Activated CD4-positive, alpha-beta T cell treated with anti-CD3 and anti-CD28 coated beads, Interleukin-2, amount 10 ng/mL, durations not matched to agents 7 days and 5 days (primary cell): ENCODE data around the gene PTPRM. TPM values are rescaled to one million over a fixed set of nuclear protein-coding genes. Genes with fewer than 3 reads are reported as not detected.

Source experiments
- CTCF ChIA-PET: fragments of 350-600 bp; sonication (Branson Sonifier 250); formaldehyde crosslinking; loops from one replicate; lab custom pipeline; 2021; ENCODE audit warnings: antibody characterized with exemption; lab: Charles Lee
- POLR2A ChIA-PET: fragments of 350-600 bp; sonication (Branson Sonifier 250); formaldehyde crosslinking; loops from one replicate; lab custom pipeline; 2021; ENCODE audit warnings: antibody characterized with exemption; lab: Charles Lee
- DNase-seq: peaks from one replicate; pipeline ENCODE4 v3.0.0-alpha.2; 2020
- H3K27ac Mint-ChIP-seq: one replicate; pipeline ENCODE4 v1.8.0; 2021; ENCODE audit warnings: mild to moderate bottlenecking, moderate library complexity, mixed read lengths
- H3K27me3 Mint-ChIP-seq: one replicate; pipeline ENCODE4 v1.8.0; 2021; ENCODE audit warnings: mixed read lengths
- H3K36me3 Mint-ChIP-seq: one replicate; pipeline ENCODE4 v1.8.0; 2021; ENCODE audit warnings: low read depth, mixed read lengths
- H3K4me1 Mint-ChIP-seq: one replicate; pipeline ENCODE4 v1.8.0; 2021; ENCODE audit warnings: mixed read lengths
- H3K4me3 Mint-ChIP-seq: one replicate; pipeline ENCODE4 v1.8.0; 2021; ENCODE audit warnings: mild to moderate bottlenecking, moderate library complexity, mixed read lengths
- H3K9me3 Mint-ChIP-seq: one replicate; pipeline ENCODE4 v1.8.0; 2021; ENCODE audit warnings: mixed read lengths
- total RNA-seq, 2 experiments: library from RNA; stranded (reverse); gene quantifications; one replicate each; pipeline ENCODE4 v1.2.3, GENCODE V29; 2021

PTPRM gene
- total RNA-seq, 2 experiments from 2014 or later, result 5.1 to 10.5 TPM

- no peaks in the 10 kb centered on the region for H3K27me3 Mint-ChIP-seq
- no peaks in the 10 kb centered on the region for H3K4me1 Mint-ChIP-seq
- H3K27ac Mint-ChIP-seq, result no peak overlapping the region
- ChIA-PET POLR2A (no interaction called here), CTCF (no interaction called here)
- H3K36me3 Mint-ChIP-seq, result no peaks in the 10 kb centered on the region
- H3K9me3 Mint-ChIP-seq, result no peaks in the 10 kb centered on the region
- no peak overlapping the region for H3K4me3 Mint-ChIP-seq
- no peak for DNase-seq
Measured at GRCh38 chr18:7757175-7757574, 190.1 kb downstream of the PTPRM start.

- Mint-ChIP-seq H3K27me3 (no peaks in the 10 kb centered on the region), H3K36me3 (no peaks in the 10 kb centered on the region), H3K4me1 (no peaks in the 10 kb centered on the region), H3K9me3 (no peaks in the 10 kb centered on the region), H3K4me3 (no peak overlapping the region), H3K27ac (no peak overlapping the region)
- ChIA-PET POLR2A (no interaction called here), CTCF (interaction anchor here (1.1 kb wide), 1 partner anchor 25 kb away, joined by 3 read pairs; no protein-coding TSS in a partner anchor)
- DNase-seq, result no peak
Measured at GRCh38 chr18:7758764-7759163, 191.6 kb downstream of the PTPRM start.

GRCh38 chr18:7760967-7761948 is 194.1 kb downstream of the PTPRM start:
- ChIA-PET POLR2A (no interaction called here), CTCF (interaction anchor here (1.0 kb wide), 1 partner anchor 265 kb away, joined by 3 read pairs; no protein-coding TSS in a partner anchor)
- Mint-ChIP-seq H3K4me1 (no peaks in the 10 kb centered on the region), H3K4me3 (no peak overlapping the region), H3K9me3 (no peaks in the 10 kb centered on the region), H3K27ac (no peak overlapping the region), H3K36me3 (no peaks in the 10 kb centered on the region), H3K27me3 (no peaks in the 10 kb centered on the region)
- DNase-seq, result no peak

GRCh38 chr18:7764405-7764804 is 197.3 kb downstream of the PTPRM start:
- Mint-ChIP-seq H3K9me3 (no peaks in the 10 kb centered on the region), H3K4me1 (no peaks in the 10 kb centered on the region), H3K4me3 (no peak overlapping the region), H3K27me3 (no peaks in the 10 kb centered on the region), H3K27ac (no peak overlapping the region), H3K36me3 (no peaks in the 10 kb centered on the region)
- ChIA-PET CTCF (no interaction called here), POLR2A (no interaction called here)
- DNase-seq, result no peak

- Mint-ChIP-seq H3K36me3 (no peaks in the 10 kb centered on the region), H3K9me3 (no peaks in the 10 kb centered on the region), H3K27ac (no peak overlapping the region), H3K27me3 (no peaks in the 10 kb centered on the region), H3K4me3 (no peak overlapping the region), H3K4me1 (no peaks in the 10 kb centered on the region)
- ChIA-PET CTCF (no interaction called here), POLR2A (no interaction called here)
- no peak for DNase-seq
Measured at GRCh38 chr18:7766346-7766745, 199.2 kb downstream of the PTPRM start.

- no peaks in the 10 kb centered on the region for H3K27me3 Mint-ChIP-seq
- no peak overlapping the region for H3K27ac Mint-ChIP-seq
- no peaks in the 10 kb centered on the region for H3K9me3 Mint-ChIP-seq
- POLR2A ChIA-PET, result no interaction called here
- CTCF ChIA-PET, result interaction anchor here (0.6 kb wide), 1 partner anchor 808 kb away, joined by 3 read pairs; no protein-coding TSS in a partner anchor
- H3K36me3 Mint-ChIP-seq, result no peaks in the 10 kb centered on the region
- no peaks in the 10 kb centered on the region for H3K4me1 Mint-ChIP-seq
- no peak overlapping the region for H3K4me3 Mint-ChIP-seq
- DNase-seq, result no peak
Measured at GRCh38 chr18:7766817-7767216, 199.7 kb downstream of the PTPRM start.

- no peaks in the 10 kb centered on the region for H3K9me3 Mint-ChIP-seq
- no peaks in the 10 kb centered on the region for H3K4me1 Mint-ChIP-seq
- no peak overlapping the region for H3K4me3 Mint-ChIP-seq
- H3K36me3 Mint-ChIP-seq, result no peaks in the 10 kb centered on the region
- H3K27ac Mint-ChIP-seq, result no peak overlapping the region
- ChIA-PET CTCF (no interaction called here), POLR2A (no interaction called here)
- H3K27me3 Mint-ChIP-seq, result no peaks in the 10 kb centered on the region
- no peak for DNase-seq
Measured at GRCh38 chr18:7770908-7771307, 203.8 kb downstream of the PTPRM start.

- H3K9me3 Mint-ChIP-seq, result no peaks in the 10 kb centered on the region
- H3K36me3 Mint-ChIP-seq, result no peaks in the 10 kb centered on the region
- H3K27ac Mint-ChIP-seq, result no peak overlapping the region
- no peak for DNase-seq
- CTCF ChIA-PET, result no interaction called here
- H3K4me3 Mint-ChIP-seq, result no peak overlapping the region
- H3K27me3 Mint-ChIP-seq, result no peaks in the 10 kb centered on the region
- POLR2A ChIA-PET, result no interaction called here
- no peaks in the 10 kb centered on the region for H3K4me1 Mint-ChIP-seq
Measured at GRCh38 chr18:7772510-7772888, 205.4 kb downstream of the PTPRM start.

- Mint-ChIP-seq H3K27me3 (no peaks in the 10 kb centered on the region), H3K36me3 (no peaks in the 10 kb centered on the region), H3K4me3 (no peak overlapping the region), H3K9me3 (no peaks in the 10 kb centered on the region), H3K4me1 (no peaks in the 10 kb centered on the region), H3K27ac (no peak overlapping the region)
- no peak for DNase-seq
- CTCF ChIA-PET, result no interaction called here
- POLR2A ChIA-PET, result no interaction called here
Measured at GRCh38 chr18:7772951-7773350, 205.8 kb downstream of the PTPRM start.

- no peak for DNase-seq
- Mint-ChIP-seq H3K4me1 (no peaks in the 10 kb centered on the region), H3K27me3 (no peaks in the 10 kb centered on the region), H3K36me3 (no peaks in the 10 kb centered on the region), H3K9me3 (no peaks in the 10 kb centered on the region), H3K27ac (no peak overlapping the region), H3K4me3 (no peak overlapping the region)
- ChIA-PET POLR2A (no interaction called here), CTCF (interaction anchor here (0.5 kb wide), 1 partner anchor 37 kb away, joined by 4 read pairs; no protein-coding TSS in a partner anchor)
Measured at GRCh38 chr18:7775128-7775527, 208.0 kb downstream of the PTPRM start.

- H3K4me3 Mint-ChIP-seq, result no peak overlapping the region
- H3K9me3 Mint-ChIP-seq, result no peaks in the 10 kb centered on the region
- ChIA-PET POLR2A (no interaction called here), CTCF (no interaction called here)
- H3K27ac Mint-ChIP-seq, result no peak overlapping the region
- no peak for DNase-seq
- no peaks in the 10 kb centered on the region for H3K27me3 Mint-ChIP-seq
- H3K36me3 Mint-ChIP-seq, result no peaks in the 10 kb centered on the region
- no peaks in the 10 kb centered on the region for H3K4me1 Mint-ChIP-seq
Measured at GRCh38 chr18:7775843-7776242, 208.7 kb downstream of the PTPRM start.

DNA sequence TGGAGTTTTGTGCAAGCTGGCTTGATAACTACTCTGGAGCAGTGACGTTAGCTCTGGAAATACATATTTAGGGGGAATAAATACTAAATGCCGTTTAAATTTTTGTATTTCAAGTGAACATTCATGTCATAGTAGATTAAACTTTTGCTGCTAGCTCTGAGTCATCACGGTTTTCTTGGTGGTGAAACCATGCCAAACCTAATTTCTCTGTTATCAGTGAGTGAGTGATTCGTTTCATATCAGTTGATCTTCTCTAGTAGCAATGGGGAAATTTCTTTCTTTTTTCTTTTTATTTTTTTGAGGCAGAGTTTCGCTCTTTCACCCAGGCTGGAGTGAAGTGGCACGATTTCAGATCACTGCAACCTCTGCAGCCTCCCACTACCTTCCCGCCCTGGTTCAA is 211.1 kb downstream of the PTPRM start:
- H3K36me3 Mint-ChIP-seq, result no peaks in the 10 kb centered on the region
- H3K27me3 Mint-ChIP-seq, result no peaks in the 10 kb centered on the region
- POLR2A ChIA-PET, result no interaction called here
- no peak for DNase-seq
- CTCF ChIA-PET, result no interaction called here
- H3K9me3 Mint-ChIP-seq, result no peaks in the 10 kb centered on the region
- H3K4me1 Mint-ChIP-seq, result no peaks in the 10 kb centered on the region
- H3K4me3 Mint-ChIP-seq, result no peak overlapping the region
- no peak overlapping the region for H3K27ac Mint-ChIP-seq

- POLR2A ChIA-PET, result no interaction called here
- no peaks in the 10 kb centered on the region for H3K27me3 Mint-ChIP-seq
- no peak overlapping the region for H3K4me3 Mint-ChIP-seq
- no peaks in the 10 kb centered on the region for H3K36me3 Mint-ChIP-seq
- no peaks in the 10 kb centered on the region for H3K9me3 Mint-ChIP-seq
- CTCF ChIA-PET, result no interaction called here
- H3K27ac Mint-ChIP-seq, result no peak overlapping the region
- DNase-seq, result no peak
- no peaks in the 10 kb centered on the region for H3K4me1 Mint-ChIP-seq
Measured at GRCh38 chr18:7779211-7779610, 212.1 kb downstream of the PTPRM start.
